HG03378 (cell line): Measurements from ENCODE around the gene G6PC1.
"Not testable (repeated sequence)": the region's sequence is repeated elsewhere in the genome, so short reads cannot be mapped to it uniquely, and the experiment has no call there.

Experiments
- ATAC-seq: cut with Tn5 transposase; IDR thresholded peaks from one replicate; pipeline ENCODE4 v1.9.1; 2021; ENCODE audit warnings: mild to moderate bottlenecking, moderate library complexity; ENCODE audit not compliant: unreplicated experiment

Gene G6PC1

DNA sequence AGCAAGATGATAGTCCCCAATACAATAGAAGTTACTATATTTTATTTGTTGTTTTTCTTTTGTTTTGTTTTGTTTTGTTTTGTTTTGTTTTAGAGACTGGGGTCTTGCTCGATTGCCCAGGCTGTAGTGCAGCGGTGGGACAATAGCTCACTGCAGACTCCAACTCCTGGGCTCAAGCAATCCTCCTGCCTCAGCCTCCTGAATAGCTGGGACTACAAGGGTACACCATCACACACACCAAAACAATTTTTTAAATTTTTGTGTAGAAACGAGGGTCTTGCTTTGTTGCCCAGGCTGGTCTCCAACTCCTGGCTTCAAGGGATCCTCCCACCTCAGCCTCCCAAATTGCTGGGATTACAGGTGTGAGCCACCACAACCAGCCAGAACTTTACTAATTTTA is 618 bp upstream of the G6PC1 start:
- not testable (repeated sequence) for ATAC-seq

DNA sequence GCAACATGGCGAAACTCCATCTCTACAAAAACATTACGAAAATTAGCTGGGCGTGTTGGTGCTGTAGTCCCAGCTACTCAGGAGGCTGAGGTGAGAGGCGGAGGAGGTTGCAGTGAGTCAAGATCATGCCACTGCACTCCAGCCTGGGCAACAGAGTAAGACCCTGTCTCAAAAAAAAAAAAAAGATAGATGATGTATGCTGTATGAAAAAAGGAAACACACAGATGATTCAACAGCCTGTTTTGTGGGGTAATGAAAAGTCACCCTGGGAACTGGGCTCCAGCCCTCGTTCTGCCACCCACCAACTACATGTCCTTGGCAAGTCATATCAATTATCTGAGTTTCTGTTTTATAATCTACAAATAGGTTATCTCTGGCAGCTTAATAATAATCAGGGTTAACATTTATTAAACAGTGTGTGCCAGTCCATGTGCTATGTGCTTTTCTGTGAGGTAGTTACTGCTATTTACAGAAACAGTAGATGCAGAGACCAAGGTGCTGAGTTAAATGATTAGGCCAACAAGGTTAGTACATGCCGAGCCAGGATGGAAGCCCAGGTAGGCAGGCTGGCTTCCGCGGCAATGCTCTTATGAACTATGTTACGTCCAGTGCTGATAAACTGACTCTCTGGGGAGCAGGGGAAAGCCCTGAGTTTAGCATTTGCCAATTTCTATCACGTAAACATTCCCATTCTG is 1.1 kb downstream of the G6PC1 start:
- no peak for ATAC-seq

DNA sequence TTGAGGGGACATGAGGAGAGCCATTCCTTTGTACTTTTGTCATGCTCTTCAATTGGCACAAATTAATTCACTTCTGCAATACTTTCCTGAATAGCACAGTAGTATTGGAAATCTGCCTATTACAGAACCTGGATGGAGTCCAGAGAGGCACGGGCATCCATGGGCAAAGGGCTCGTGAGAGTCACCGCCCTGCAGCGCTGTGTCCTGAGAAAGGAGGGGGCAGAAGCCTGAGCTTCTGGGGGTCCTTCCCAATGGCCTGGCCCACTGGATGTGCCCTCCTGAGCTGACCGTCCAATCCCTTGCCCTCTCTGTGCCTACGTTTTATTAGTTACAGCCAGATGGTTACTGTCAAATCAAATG is 3.5 kb downstream of the G6PC1 start:
- no peak for ATAC-seq

DNA sequence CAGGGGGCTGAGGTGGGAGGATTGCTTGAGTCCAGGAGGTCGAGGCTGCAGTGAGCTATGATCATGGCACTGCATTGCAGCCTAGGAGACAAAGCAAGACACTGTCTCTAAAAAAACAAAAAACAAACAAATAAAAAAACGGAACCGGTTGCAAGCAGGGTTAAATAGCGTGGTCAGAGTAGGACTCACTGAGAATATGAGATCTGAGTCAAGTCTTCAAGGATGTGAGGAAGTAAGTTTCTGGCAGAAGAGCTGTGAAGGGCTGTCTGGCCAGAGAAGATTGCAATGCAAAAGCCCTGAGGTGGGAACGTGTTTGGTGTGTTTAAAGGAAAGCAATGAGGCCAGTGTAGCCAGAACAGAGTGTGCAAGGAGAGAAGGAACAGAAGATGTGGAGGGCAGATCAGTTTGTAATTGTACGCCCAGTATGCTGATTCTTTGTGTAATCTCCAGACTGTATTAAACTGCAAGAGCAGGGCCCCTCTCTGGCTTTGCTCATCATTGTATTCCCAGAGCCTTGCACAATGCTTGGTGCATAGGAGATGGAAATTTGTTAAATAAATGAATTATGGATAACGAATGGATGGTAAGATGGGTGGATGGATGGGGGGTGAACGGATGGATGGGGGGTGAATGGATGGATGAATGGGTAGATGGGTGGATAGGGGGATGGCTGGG is 6.3 kb downstream of the G6PC1 start:
- no peak for ATAC-seq

DNA sequence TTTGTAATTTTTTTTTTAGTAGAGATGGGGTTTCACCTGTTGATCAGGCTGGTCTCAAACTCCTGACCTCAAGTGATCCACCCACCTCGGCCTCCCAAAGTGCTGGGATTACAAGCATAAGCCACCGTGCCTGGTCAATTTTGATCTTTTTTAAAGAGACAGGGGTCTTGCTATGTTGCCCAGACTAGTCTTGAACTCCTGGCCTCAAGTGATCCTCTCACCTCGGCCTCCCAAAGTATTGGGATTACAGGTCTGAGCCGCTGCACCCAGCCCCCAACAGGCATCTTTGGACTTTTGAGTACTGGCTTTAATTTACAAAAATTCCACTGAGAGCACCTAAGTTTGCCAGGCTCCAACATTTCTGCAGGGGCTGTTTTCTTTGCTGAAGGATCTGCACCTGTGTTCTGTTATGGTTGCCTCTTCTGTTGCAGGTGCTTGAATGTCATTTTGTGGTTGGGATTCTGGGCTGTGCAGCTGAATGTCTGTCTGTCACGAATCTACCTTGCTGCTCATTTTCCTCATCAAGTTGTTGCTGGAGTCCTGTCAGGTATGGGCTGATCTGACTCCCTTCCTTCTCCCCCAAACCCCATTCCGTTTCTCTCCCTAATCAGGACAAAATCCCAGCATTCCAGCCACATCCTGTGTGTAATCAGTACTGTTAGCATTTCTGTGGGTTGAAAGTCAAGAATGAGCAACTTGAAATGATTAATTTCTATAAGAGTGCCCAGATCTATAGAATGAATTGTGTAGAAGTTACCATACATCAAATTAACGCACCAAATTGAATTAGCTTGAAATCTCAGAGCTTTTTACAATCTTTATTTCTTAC is 8.5 kb downstream of the G6PC1 start:
- no peak for ATAC-seq

DNA sequence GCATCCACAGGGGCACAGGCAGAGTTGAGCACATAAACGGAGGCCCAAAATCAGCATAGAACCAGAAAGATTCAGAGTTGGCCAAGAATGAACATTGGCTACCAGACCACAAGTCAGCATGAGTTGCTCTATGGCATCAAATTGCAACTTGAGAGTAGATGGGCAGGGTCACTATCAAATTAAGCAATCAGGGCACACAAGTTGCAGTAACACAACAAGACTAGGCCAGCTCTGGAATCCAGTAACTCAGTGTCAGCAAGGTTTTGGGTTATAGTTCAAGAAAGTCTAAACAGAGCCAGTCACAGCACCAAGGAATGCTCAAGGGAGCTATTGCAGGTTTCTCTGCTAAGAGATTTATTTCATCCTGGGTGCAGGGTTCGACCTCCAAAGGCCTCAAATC is 12.9 kb downstream of the G6PC1 start:
- ATAC-seq = no peak

DNA sequence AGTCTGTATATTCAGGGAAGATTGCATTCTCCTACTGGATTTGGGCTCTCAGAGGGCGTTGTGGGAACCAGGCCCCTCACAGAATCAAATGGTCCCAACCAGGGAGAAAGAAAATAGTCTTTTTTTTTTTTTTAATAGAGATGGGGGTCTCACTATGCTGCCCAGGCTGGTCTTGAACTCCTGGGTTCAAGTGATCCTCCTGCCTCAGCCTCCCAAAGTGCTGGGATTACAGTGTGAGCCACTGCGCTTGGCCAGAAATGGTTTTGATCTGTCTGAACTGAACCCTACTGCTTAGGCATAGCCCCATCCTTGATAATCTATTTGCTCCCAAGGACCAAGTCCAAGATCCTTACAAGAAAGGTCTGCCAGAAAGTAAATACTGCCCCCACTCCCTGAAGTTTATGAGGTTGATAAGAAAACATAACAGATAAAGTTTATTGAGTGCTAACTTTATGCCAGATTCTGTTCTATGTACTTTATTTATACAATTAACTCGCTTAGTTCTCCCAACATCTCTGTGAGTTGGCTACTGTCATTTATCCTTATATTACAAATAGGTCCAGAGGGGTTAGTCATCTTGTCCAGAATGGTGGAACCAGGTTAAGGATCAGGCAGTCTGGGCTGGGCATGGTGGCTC is 13.5 kb downstream of the G6PC1 start:
- ATAC-seq = no peak

DNA sequence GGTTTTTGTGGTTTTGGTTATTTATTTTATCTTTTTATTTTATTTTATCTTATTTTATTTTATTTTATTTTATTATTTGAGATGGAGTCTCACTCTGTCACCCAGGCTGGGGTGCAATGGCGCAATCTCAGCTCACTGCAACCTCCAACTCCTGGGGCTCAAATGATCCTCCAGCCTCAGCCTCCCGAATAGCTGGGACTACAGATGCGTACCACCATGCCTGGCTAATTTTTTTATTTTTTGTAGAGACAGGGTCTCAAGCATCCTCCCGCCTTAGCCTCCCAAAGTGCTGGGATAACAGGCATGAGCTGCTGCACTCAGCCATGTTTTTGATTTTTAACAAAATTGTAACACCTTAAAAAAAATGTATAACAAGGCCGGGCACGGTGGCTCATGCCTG is 14.7 kb downstream of the G6PC1 start:
- ATAC-seq = not testable (repeated sequence)

DNA sequence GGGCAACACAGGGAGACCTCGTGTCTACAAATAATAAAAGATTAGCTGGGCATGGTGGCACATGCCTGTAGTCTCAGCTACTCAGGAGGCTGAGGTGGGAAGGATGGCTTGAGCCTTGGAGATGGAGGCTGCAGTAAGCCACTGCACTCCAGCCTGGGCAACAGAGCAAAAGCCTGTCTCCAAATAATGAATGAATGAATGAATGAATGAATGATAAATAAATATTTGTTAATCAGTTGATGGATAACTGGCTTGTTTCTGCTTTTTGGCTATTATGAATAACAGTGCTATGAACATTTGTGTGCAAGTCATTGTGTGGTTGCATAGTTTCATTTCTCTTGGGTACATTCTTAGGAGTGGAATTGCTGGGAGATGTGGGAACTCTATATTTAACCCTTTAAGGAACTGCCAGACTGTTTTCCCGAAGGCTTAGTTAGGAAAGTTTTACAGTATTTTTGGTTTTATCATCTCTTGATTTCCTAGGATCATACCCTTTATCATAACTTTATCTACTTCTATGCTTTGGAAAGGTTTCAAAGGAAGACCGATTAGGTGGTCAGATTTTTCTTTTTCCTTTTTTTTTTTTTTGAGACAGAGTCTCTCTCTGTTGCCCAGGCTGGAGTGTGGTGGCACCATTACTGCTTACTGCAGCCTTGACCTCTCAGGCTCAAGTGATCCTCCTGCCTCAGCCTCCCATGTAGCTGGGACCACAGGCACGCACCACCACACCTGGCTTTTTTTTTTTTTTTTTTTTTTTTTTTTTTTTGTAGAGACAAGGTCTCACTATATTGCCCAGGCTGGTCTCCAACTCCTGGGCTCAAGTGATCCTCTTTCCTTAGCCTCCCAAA is 16.0 kb downstream of the G6PC1 start:
- ATAC-seq = not testable (repeated sequence)

DNA sequence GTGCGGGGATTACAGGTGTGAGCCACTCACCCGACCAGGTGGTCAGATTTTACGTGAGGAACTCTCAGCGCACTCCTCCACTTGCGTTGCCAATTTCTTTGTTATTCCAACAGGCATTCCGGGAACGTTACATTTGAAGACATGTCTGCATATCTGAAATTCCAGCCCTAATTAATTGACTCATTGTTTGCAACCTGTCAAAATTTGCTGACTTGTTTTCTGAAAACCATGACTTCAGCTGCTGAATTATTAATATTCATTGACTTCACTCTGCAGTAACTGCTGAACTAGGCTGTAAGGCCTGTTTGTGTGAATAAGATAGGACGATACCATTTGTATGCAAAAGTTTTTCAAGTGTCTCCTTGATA is 16.6 kb downstream of the G6PC1 start:
- ATAC-seq = no peak

DNA sequence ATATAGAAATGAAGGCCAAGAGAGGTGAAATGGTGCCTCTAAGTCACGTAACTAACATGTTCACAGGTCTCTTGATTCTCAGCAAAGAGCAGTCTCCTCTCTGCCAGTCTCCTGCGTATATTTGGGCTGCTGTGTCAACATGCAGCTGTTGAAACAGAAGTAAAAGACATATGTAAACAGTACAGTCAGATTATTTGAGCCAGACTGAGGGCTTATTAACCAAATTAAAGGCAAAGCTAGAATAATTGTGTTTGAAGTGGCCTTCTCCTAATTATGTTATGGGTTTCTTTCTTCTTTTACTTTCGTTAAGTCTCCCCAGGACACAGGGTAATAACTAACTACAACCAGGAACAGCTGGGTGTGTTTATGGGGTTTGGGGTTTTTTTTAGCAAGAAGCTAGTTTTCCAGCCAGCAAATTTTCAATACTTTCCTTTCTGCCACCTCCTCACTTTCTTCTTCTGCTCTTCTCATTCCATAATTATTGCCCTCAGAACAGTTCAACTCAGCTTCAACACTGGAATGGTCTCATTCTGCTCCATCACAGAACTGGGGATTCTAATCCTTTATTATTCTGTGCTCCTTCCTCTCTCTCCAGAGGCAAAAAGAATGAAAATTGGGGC is 18.4 kb downstream of the G6PC1 start:
- ATAC-seq = no peak

DNA sequence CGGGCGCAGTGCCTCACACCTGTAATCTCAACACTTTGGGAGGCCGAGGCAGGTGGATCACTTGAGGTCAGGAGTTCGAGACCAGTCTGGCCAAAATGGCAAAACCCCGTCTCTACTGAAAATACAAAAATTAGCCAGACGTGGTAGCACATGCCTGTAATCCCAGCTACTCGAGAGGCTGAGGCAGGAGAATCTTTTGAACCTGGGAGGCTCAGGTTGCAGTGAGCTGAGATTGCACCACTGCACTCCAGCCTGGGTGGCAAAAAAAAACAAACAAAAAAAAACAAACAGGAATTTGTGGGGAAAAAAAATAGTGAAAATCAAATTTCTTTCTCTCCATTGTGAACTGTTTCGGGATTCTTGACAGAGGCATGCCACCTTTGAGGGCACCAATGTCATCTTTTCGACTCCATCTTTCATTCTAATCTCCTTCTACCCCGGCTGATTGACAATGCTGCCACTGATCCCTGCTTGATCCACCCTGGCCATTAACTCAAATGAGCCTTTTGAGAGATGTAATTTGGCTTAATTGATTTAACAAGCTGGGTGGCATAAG is 19.0 kb downstream of the G6PC1 start:
- ATAC-seq = not testable (repeated sequence)

DNA sequence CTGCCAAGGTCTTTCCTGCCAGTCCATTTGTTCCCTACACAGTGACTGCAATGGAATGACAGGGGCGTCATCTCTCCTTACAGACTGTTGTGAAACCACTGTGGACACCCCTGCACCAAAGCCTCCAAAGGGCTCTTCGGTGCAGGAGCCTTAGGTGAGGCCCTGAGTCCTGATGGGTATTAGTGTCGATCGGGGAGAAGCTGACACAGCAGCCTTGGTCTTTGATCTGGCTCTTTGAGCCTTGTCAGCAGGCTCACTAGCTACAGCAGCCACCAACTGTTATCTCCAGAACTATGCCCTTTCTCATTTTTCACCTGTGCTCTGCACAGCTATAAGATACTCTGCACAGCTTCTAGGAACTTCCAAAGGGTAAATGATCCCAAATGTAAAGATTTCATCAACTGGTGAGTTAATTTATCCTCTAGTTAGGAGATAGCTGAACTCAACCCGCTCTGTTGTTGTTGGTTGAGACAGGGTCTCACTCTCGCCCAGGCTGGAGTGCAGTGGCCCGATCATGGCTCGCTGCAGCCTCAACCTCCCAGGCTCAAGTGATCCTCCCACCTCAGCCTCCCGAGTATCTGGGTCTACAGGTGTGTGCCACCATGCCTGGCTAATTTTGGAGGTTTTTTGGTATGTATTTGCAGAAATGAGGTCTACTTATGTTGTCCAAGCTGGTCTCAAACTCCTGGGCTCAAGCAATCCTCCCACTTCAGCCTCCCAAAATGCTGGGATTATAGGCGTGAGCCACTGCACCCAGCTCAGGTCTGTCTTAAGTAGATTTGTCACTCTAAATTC is 19.7 kb downstream of the G6PC1 start:
- no peak for ATAC-seq

DNA sequence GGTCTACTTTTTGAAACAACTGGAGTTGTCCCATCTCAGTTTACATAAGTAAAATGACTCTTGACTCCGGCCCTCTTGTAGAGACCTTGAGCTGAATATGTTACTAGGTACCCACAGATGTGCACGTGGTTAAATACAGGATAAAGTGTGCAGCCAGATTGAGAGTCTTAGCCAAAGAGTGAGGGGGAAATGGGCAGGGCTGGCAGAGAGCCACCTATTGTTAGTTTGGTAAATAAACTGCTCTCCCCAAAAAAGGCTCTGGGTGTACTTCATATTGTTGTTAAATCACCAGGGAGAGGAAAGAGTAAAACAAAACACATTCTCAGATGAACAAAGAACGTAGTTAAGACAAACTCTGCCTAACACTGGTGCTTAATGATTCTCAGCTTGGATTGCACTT is 20.3 kb downstream of the G6PC1 start:
- ATAC-seq = no peak

DNA sequence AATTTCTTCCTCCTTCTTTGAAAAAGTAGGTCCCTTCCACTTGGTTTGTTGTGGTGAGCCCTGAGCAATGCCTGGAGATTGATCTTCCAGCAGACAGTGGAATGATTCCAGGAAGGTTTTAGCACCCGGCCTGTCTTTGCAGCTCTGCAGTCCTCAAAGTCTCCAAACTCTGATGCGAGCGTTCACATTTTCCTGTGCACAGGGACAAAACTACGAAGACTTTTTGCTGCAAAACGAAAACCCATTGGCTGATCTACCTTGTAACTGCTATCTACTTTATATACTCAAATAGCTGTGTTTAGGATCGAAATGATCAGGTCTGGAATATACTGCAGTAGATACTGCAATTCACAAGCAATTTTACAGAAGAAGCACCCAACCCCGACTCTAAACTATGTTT is 21.7 kb downstream of the G6PC1 start:
- ATAC-seq = no peak

DNA sequence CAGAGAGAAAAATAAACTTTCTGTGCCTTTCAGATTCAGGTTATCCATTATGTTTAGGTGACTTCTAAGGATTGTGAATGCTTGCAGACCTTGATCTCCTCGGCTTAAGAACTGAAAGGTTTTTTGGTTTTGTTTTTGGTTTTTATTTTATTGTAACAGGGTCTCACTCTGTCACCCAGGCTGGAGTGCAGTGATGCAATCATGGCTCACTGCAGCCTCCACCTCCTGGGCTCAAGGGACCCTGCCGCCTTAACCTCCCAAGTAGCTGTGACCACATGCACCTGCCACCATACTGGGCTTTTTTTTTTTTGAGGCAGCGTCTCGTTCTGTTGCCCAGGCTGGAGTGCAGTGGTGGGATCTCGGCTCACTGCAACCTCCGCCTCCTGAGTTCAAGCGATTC is 22.9 kb downstream of the G6PC1 start:
- not testable (repeated sequence) for ATAC-seq

DNA sequence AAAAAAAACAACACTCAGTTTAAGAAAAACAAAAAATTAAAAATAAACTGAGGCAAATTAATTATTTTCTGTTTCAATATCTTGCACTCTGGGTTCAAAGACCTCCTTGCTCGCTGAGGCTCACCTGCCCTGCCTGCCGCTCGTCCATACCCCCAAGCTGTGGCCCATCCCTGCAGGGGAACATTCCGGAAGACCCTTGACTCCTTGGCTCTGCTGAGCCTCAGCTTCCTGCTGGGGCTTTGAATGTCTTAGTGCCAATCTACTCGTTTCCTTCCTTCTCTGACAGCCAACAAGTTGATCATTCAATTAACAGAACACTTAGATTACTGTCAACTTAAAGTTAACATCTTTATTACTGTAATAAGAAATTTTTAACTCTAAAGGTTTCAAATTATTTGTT is 24.3 kb downstream of the G6PC1 start:
- no peak for ATAC-seq

DNA sequence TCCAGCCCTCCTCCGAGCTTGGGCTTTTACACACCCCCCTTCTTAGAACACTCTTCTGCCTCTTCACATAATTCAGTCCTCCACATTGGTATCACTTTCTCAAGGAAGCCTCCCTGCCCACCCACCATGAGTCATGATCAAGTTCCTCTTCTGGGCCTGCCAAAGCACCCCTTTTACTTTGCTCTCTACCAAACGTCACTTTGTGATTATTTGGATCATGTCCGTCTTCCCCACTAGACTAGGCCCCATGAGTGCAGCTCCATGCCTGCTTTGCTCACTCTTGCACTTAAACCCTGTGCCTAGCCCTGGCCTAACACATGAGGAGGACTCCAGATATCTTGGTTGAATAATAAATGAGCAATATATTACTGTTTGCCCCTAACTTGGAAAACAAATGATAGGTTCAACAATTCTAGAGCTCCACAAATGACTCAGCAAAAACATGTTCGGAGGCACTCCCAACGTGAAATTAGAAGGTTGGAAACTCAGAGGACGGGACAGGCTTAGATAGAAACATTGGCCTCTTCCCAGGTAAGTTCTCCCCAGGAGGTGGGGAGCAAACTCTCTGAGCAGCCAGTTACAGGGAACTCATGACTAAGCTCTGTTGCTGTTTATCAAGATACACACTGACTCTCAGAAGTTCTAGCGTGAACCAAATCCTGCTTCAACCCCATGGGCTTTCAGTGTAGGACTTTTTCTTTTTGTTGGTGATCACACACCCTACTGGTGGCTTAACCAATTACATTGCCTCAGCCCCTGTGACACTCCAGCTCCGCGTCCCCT is 28.3 kb downstream of the G6PC1 start:
- no peak for ATAC-seq
